H9 (cell line): ENCODE measurements around the gene TRIM27. TPM values are rescaled to one million over a fixed set of nuclear protein-coding genes. Genes with fewer than 3 reads are reported as not detected.
"Not testable (repeated sequence)": the region's sequence is repeated elsewhere in the genome, so short reads cannot be mapped to it uniquely, and the experiment has no call there.

ENCODE experiments used
- DNase-seq: peaks from one replicate; pipeline ENCODE4 v3.0.0-alpha.2; 2017
- H2AFZ ChIP-seq: one replicate; pipeline ENCODE4 v1.6.1; 2013; ENCODE audit warnings: mild to moderate bottlenecking, low read length, control low read depth, moderate library complexity
- H2AK5ac ChIP-seq: 2 replicates; pipeline ENCODE4 v1.6.1; 2013; ENCODE audit warnings: low read length, control low read depth, mixed read lengths; ENCODE audit not compliant: insufficient read length
- H2BK120ac ChIP-seq: one replicate; pipeline ENCODE4 v1.6.1; 2013; ENCODE audit warnings: low read depth, mild to moderate bottlenecking, low read length, control low read depth, inconsistent platforms; ENCODE audit not compliant: poor library complexity, severe bottlenecking
- H2BK12ac ChIP-seq: 2 replicates; pipeline ENCODE4 v1.6.1; 2013; ENCODE audit warnings: low read length, control low read depth, mixed read lengths, low read depth; ENCODE audit not compliant: insufficient read length
- H2BK15ac ChIP-seq: 2 replicates; pipeline ENCODE4 v1.6.1; 2013; ENCODE audit warnings: low read depth, low read length, control low read depth
- H2BK20ac ChIP-seq: one replicate; pipeline ENCODE4 v1.6.1; 2013; ENCODE audit warnings: low read depth, mild to moderate bottlenecking, low read length, control low read depth, inconsistent platforms; ENCODE audit not compliant: poor library complexity, severe bottlenecking
- H2BK5ac ChIP-seq: 2 replicates; pipeline ENCODE4 v1.6.1; 2013; ENCODE audit warnings: low read length, control low read depth, mixed read lengths; ENCODE audit not compliant: insufficient read length
- H3K14ac ChIP-seq: 2 replicates; pipeline ENCODE4 v1.6.1; 2013; ENCODE audit warnings: low read length, control low read depth; ENCODE audit not compliant: insufficient read depth
- H3K18ac ChIP-seq: 2 replicates; pipeline ENCODE4 v1.6.1; 2013; ENCODE audit warnings: low read depth, mild to moderate bottlenecking, mixed read lengths, low read length, control low read depth; ENCODE audit not compliant: insufficient read length
- H3K23ac ChIP-seq: 2 replicates; pipeline ENCODE4 v1.6.1; 2013; ENCODE audit warnings: low read length, control low read depth, mixed read lengths, low read depth; ENCODE audit not compliant: insufficient read length
- H3K23me2 ChIP-seq: 2 replicates; pipeline ENCODE4 v1.6.1; 2013; ENCODE audit warnings: low read depth, mild to moderate bottlenecking, mixed read lengths, low read length, control low read depth; ENCODE audit not compliant: insufficient read length, poor library complexity, severe bottlenecking
- H3K27ac ChIP-seq: 2 replicates; pipeline ENCODE4 v1.5.1; 2013; ENCODE audit warnings: low read length, control low read depth, mixed read lengths, low read depth; ENCODE audit not compliant: insufficient read length
- H3K27me3 ChIP-seq: 2 replicates; pipeline ENCODE4 v1.6.1; 2013; ENCODE audit warnings: low read length, control low read depth, inconsistent platforms; ENCODE audit not compliant: insufficient read depth
- H3K4ac ChIP-seq: 2 replicates; pipeline ENCODE4 v1.6.1; 2013; ENCODE audit warnings: low read depth, mild to moderate bottlenecking, control low read depth, inconsistent platforms, low read length, moderate library complexity
- H3K4me1 ChIP-seq: 2 replicates; pipeline ENCODE4 v1.6.1; 2013; ENCODE audit warnings: low read length, control low read depth, inconsistent platforms; ENCODE audit not compliant: insufficient read depth
- H3K4me2 ChIP-seq: 2 replicates; pipeline ENCODE4 v1.6.1; 2013; ENCODE audit warnings: low read length, control low read depth, mixed read lengths; ENCODE audit not compliant: insufficient read length, insufficient read depth
- H3K56ac ChIP-seq: 2 replicates; pipeline ENCODE4 v1.6.1; 2013; ENCODE audit warnings: low read depth, mild to moderate bottlenecking, mixed read lengths, low read length, control low read depth; ENCODE audit not compliant: insufficient read length
- H3K79me1 ChIP-seq: 2 replicates; pipeline ENCODE4 v1.6.1; 2013; ENCODE audit warnings: low read depth, mild to moderate bottlenecking, moderate library complexity, low read length, control low read depth, inconsistent platforms; ENCODE audit not compliant: insufficient read depth, poor library complexity, severe bottlenecking
- H3K79me2 ChIP-seq: 2 replicates; pipeline ENCODE4 v1.6.1; 2013; ENCODE audit warnings: low read length, control low read depth, inconsistent platforms; ENCODE audit not compliant: insufficient read depth
- H3K9ac ChIP-seq: 2 replicates; pipeline ENCODE4 v1.6.1; 2013; ENCODE audit warnings: low read length, control low read depth, mixed read lengths; ENCODE audit not compliant: insufficient read length; ENCODE audit errors: extremely low read depth
- H3K9me3 ChIP-seq: one replicate; pipeline ENCODE4 v1.6.1; 2013; ENCODE audit warnings: low read depth, low read length, inconsistent platforms; ENCODE audit not compliant: control insufficient read depth
- H3T11ph ChIP-seq: one replicate; pipeline ENCODE4 v1.6.1; 2013; ENCODE audit warnings: mild to moderate bottlenecking, low read length, control low read depth, inconsistent platforms
- H4K20me1 ChIP-seq: one replicate; pipeline ENCODE4 v1.6.1; 2013; ENCODE audit not compliant: control insufficient read depth, insufficient read length, insufficient read depth
- H4K5ac ChIP-seq: 2 replicates; pipeline ENCODE4 v1.6.1; 2013; ENCODE audit warnings: low read depth, mild to moderate bottlenecking, mixed read lengths, low read length, control low read depth; ENCODE audit not compliant: insufficient read length
- H4K8ac ChIP-seq: replicated peaks from 2 replicates; pipeline ENCODE4 v1.6.1; 2013; ENCODE audit warnings: low read length, control low read depth, mixed read lengths, low read depth; ENCODE audit not compliant: insufficient read length
- H4K91ac ChIP-seq: 2 replicates; pipeline ENCODE4 v1.6.1; 2013; ENCODE audit warnings: low read depth, mild to moderate bottlenecking, moderate library complexity, mixed read lengths, low read length, control low read depth; ENCODE audit not compliant: insufficient read length
- H3K27ac Mint-ChIP-seq, 3 experiments: 2 replicates in 2 of 3; 3 replicates in 1 of 3; pipeline ENCODE4 v1.8.0; 2020 to 2021; ENCODE audit warnings: mixed read lengths in 3 of 3, mild to moderate bottlenecking in 1 of 3, moderate library complexity in 1 of 3
- H3K27me3 Mint-ChIP-seq: 2 replicates; pipeline ENCODE4 v1.8.0; 2021; ENCODE audit warnings: low read depth, mild to moderate bottlenecking, moderate library complexity, mixed read lengths
- H3K36me3 Mint-ChIP-seq, 3 experiments: 2 replicates in 2 of 3; 3 replicates in 1 of 3; pipeline ENCODE4 v1.8.0; 2020 to 2021; ENCODE audit warnings: low read depth in 3 of 3, mixed read lengths in 3 of 3; ENCODE audit not compliant: insufficient read depth in 1 of 3
- H3K4me1 Mint-ChIP-seq, 2 experiments: 2 replicates each; pipeline ENCODE4 v1.8.0; 2020; ENCODE audit warnings: mixed read lengths in 2 of 2
- H3K4me3 Mint-ChIP-seq, 2 experiments: 2 replicates in 1 of 2; 3 replicates in 1 of 2; pipeline ENCODE4 v1.8.0; 2020 to 2021; ENCODE audit warnings: mild to moderate bottlenecking in 2 of 2, mixed read lengths in 2 of 2, moderate library complexity in 1 of 2
- H3K9me3 Mint-ChIP-seq, 2 experiments: 2 replicates in 1 of 2; 3 replicates in 1 of 2; pipeline ENCODE4 v1.8.0; 2020; ENCODE audit warnings: mild to moderate bottlenecking in 2 of 2, mixed read lengths in 2 of 2, moderate library complexity in 1 of 2
- WGBS: extraction: QIAGEN DNeasy Blood & Tissue Kit; methylation state at CpG from one replicate; pipeline ENCODE4 v1.1.7; 2013; ENCODE audit warnings: missing lambda C conversion rate, low lambda C conversion rate, mixed read lengths; ENCODE audit not compliant: insufficient read length; ENCODE audit errors: extremely low coverage; 5-methylcytosine and 5-hydroxymethylcytosine counted together
- total RNA-seq: library from RNA; stranded (reverse); gene quantifications from 2 replicates; pipeline ENCODE4 v1.2.1, GENCODE V29; 2021

Gene TRIM27
- total RNA-seq, 1 experiment from 2014 or later, result 98.2 TPM

DNA sequence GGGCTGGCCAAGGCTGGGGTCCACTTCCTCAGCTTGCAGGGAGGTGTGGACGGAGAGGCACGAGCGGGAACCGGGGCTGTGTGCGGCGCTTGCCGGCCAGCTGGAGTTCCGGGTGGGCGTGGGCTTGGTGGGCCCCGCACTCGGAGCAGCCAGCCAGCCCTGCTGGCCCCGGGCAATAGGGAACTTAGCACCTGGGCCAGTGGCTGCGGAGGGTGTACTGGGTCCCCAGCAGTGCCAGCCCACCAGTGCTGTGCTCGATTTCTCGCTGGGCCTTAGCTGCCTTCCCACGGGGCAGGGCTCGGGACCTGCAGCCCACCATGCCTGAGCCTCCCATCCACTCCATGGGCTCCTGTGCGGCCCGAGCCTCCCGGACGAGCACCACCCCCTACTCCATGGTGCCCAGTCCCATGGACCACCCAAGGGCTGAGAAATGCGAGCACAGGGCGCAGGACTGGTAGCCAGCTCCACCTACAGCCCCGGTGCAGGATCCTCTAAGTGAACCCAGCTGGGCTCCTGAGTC lies 34.1 kb upstream of the TRIM27 start:
- not testable (repeated sequence) for H3K14ac ChIP-seq, H3K4ac ChIP-seq, H3T11ph ChIP-seq, H3K23me2 ChIP-seq, H2BK15ac ChIP-seq, H3K56ac ChIP-seq, H3K27ac ChIP-seq, H3K27me3 Mint-ChIP-seq, H2BK20ac ChIP-seq, H3K4me2 ChIP-seq, H3K4me1 ChIP-seq, H2AFZ ChIP-seq, H3K4me3 Mint-ChIP-seq, H4K5ac ChIP-seq, DNase-seq, H3K79me1 ChIP-seq, H4K91ac ChIP-seq, H3K9me3 ChIP-seq, H2BK5ac ChIP-seq, H4K20me1 ChIP-seq, H2AK5ac ChIP-seq, H2BK12ac ChIP-seq, H3K36me3 Mint-ChIP-seq, H2BK120ac ChIP-seq, H3K79me2 ChIP-seq, H3K23ac ChIP-seq, H3K27me3 ChIP-seq, H4K8ac ChIP-seq, H3K9ac ChIP-seq, H3K27ac Mint-ChIP-seq, H3K18ac ChIP-seq
- H3K4me1 Mint-ChIP-seq, result peaks cover 18 to 19% of the 10 kb centered on the region in 2 experiments
- H3K9me3 Mint-ChIP-seq, result peaks cover 12 to 24% of the 10 kb centered on the region in 2 experiments; a peak in 4 of 5 replicates
- no CpG with 5 or more reads among the region's 24 CpGs for WGBS
